ENCODE measurements around the gene TNFRSF25. TPM values are rescaled to one million over a fixed set of nuclear protein-coding genes. Genes with fewer than 3 reads are reported as not detected.

TNFRSF25 gene, protein sequence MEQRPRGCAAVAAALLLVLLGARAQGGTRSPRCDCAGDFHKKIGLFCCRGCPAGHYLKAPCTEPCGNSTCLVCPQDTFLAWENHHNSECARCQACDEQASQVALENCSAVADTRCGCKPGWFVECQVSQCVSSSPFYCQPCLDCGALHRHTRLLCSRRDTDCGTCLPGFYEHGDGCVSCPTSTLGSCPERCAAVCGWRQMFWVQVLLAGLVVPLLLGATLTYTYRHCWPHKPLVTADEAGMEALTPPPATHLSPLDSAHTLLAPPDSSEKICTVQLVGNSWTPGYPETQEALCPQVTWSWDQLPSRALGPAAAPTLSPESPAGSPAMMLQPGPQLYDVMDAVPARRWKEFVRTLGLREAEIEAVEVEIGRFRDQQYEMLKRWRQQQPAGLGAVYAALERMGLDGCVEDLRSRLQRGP
- polyA plus RNA-seq (2011; rRNA removed) (0.65 and 0.85 TPM in 2 replicates), polyA plus RNA-seq (2017; fragmentation: RNase III; extraction: RNeasy Plus Mini Kit Qiagen cat#74134 plus additional on column Dnase treatment) (3.0 to 4.5 TPM (median 3.4 TPM) in 3 replicates), polyA minus RNA-seq (2011; rRNA and poly(A)+ RNA removed) (0.04 and 0.83 TPM in 2 replicates)
- 2.1 and 2.6 TPM in 2 replicates for polyA plus RNA-seq (2012; cell fraction: cytosol; rRNA removed)
- 23.2 and 24.6 TPM in 2 replicates for polyA plus RNA-seq (2012; cell fraction: nucleus; rRNA removed)

DNA sequence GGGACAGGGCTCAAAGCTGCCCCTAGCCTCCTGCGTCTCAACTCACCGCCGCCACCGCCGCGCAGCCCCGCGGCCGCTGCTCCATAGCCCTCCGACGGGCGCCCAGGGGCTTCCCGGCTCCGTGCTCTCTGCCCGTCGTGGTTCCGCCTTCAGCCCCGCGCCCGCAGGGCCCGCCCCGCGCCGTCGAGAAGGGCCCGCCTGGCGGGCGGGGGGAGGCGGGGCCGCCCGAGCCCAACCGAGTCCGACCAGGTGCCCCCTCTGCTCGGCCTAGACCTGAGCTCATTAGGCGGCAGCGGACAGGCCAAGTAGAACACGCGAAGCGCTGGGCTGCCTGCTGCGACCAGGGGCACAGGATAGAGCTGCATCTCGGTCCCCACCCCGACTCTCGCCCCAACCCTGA lies at the start of gene TNFRSF25:
Gene TNFRSF25, minus strand, starts transcription at position 151 of the 400 bp plus-strand sequence. Its CDS starts 66 bp downstream, at position 85.
- H3K4me3 ChIP-seq: no peak within 1 kb of the TSS

DNA sequence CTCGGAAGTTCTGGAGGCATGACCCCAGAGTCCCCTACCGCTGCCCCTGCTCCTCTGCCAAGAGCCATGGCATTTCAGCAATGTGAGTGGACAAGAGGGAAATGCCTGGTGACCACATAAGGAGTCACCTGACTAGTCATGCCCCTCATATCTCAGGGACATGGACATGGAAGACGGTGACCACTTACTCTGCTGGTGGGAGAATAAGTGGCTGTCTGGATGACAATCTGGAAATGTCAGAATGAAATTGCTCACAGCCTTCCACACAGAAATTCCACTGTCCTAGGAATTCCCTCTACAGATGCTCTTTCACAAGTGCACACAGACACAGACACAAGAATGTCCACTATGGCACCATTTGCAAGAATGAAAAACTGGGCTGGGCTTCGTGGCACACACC lies 49.8 kb upstream of the TNFRSF25 start:
- POLR2A ChIA-PET: no interaction called here
- no peak for ATAC-seq
- DNase-seq (ENCODE audit: low read depth in 1 of 2, low spot score in 1 of 2): no peak
- H3K9me3 ChIP-seq: no peaks in the 10 kb centered on the region
- no peak overlapping the region for H3K4me2 ChIP-seq
- FAIRE-seq: no peak
- no peak overlapping the region for H3K27ac ChIP-seq
- WGBS (ENCODE audit: missing lambda C conversion rate): 65% methylated on average over 4 of the region's 4 CpGs
- H3K4me1 ChIP-seq: no peaks in the 10 kb centered on the region
- TF ChIP-seq, protein P1, sequence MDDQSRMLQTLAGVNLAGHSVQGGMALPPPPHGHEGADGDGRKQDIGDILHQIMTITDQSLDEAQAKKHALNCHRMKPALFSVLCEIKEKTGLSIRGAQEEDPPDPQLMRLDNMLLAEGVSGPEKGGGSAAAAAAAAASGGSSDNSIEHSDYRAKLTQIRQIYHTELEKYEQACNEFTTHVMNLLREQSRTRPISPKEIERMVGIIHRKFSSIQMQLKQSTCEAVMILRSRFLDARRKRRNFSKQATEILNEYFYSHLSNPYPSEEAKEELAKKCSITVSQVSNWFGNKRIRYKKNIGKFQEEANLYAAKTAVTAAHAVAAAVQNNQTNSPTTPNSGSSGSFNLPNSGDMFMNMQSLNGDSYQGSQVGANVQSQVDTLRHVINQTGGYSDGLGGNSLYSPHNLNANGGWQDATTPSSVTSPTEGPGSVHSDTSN (IDR thresholded peaks at IDR 0.05): no peak
- no peak for TF ChIP-seq BHLHE40 (IDR thresholded peaks at IDR 0.05; ENCODE audit: low read depth, low read length)
- no peak for TF ChIP-seq MAZ (IDR thresholded peaks at IDR 0.05; ENCODE audit: borderline replicate concordance, low read depth, low read length)
- no peak for TF ChIP-seq RNF2 (IDR thresholded peaks at IDR 0.05; ENCODE audit: borderline replicate concordance, low read depth)
- no peak for TF ChIP-seq NPAS2 (CRISPR knock-in tag; IDR thresholded peaks at IDR 0.05; ENCODE audit: borderline replicate concordance)
- no peak for TF ChIP-seq JUN (IDR thresholded peaks at IDR 0.05)
- no peak for TF ChIP-seq TP53 (CRISPR knock-in tag; IDR thresholded peaks at IDR 0.05)
- TF ChIP-seq KDM1A (IDR thresholded peaks at IDR 0.05; ENCODE audit: low read depth): no peak
- TF ChIP-seq FOXS1 (CRISPR knock-in tag; IDR thresholded peaks at IDR 0.05): no peak
- TF ChIP-seq, protein P2, sequence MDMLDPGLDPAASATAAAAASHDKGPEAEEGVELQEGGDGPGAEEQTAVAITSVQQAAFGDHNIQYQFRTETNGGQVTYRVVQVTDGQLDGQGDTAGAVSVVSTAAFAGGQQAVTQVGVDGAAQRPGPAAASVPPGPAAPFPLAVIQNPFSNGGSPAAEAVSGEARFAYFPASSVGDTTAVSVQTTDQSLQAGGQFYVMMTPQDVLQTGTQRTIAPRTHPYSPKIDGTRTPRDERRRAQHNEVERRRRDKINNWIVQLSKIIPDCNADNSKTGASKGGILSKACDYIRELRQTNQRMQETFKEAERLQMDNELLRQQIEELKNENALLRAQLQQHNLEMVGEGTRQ (IDR thresholded peaks at IDR 0.05): no peak
- TF ChIP-seq TFCP2L1 (CRISPR knock-in tag; IDR thresholded peaks at IDR 0.05): no peak
- TF ChIP-seq ESRRA (IDR thresholded peaks at IDR 0.05; ENCODE audit: borderline replicate concordance, low read length): no peak
- no peak for TF ChIP-seq GATA3 (IDR thresholded peaks at IDR 0.05; ENCODE audit: borderline replicate concordance)
- no peak for TF ChIP-seq KDM5A (IDR thresholded peaks at IDR 0.05)
- TF ChIP-seq, protein P3, sequence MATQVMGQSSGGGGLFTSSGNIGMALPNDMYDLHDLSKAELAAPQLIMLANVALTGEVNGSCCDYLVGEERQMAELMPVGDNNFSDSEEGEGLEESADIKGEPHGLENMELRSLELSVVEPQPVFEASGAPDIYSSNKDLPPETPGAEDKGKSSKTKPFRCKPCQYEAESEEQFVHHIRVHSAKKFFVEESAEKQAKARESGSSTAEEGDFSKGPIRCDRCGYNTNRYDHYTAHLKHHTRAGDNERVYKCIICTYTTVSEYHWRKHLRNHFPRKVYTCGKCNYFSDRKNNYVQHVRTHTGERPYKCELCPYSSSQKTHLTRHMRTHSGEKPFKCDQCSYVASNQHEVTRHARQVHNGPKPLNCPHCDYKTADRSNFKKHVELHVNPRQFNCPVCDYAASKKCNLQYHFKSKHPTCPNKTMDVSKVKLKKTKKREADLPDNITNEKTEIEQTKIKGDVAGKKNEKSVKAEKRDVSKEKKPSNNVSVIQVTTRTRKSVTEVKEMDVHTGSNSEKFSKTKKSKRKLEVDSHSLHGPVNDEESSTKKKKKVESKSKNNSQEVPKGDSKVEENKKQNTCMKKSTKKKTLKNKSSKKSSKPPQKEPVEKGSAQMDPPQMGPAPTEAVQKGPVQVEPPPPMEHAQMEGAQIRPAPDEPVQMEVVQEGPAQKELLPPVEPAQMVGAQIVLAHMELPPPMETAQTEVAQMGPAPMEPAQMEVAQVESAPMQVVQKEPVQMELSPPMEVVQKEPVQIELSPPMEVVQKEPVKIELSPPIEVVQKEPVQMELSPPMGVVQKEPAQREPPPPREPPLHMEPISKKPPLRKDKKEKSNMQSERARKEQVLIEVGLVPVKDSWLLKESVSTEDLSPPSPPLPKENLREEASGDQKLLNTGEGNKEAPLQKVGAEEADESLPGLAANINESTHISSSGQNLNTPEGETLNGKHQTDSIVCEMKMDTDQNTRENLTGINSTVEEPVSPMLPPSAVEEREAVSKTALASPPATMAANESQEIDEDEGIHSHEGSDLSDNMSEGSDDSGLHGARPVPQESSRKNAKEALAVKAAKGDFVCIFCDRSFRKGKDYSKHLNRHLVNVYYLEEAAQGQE (IDR thresholded peaks at IDR 0.05): no peak
- TF ChIP-seq EHF (CRISPR knock-in tag; IDR thresholded peaks at IDR 0.05): no peak
- TF ChIP-seq, protein P4, sequence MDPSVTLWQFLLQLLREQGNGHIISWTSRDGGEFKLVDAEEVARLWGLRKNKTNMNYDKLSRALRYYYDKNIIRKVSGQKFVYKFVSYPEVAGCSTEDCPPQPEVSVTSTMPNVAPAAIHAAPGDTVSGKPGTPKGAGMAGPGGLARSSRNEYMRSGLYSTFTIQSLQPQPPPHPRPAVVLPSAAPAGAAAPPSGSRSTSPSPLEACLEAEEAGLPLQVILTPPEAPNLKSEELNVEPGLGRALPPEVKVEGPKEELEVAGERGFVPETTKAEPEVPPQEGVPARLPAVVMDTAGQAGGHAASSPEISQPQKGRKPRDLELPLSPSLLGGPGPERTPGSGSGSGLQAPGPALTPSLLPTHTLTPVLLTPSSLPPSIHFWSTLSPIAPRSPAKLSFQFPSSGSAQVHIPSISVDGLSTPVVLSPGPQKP (IDR thresholded peaks at IDR 0.05; ENCODE audit: low read depth, low read length): no peak
- CTCF ChIA-PET: no interaction called here
- H3K4me3 ChIP-seq: no peak overlapping the region

More for the DNA sequence above, at the start of gene TNFRSF25:
- no peak within 1 kb of the TSS for H3K27ac ChIP-seq
- no peak within 1 kb of the TSS for H3K4me2 ChIP-seq
- ChIA-PET POLR2A (no interaction called here), CTCF (interaction anchor here (1.1 to 3.2 kb wide), 5 partner anchors 10 to 119 kb away, joined by 3 to 11 read pairs (median 5); no protein-coding TSS in a partner anchor)
- no peak for TF ChIP-seq POLR2AphosphoS2 (conservative IDR thresholded peaks at IDR 0.05; ENCODE audit: low read length)
- no peak for TF ChIP-seq ESRRA (IDR thresholded peaks at IDR 0.05; ENCODE audit: borderline replicate concordance, low read length)
- TF ChIP-seq CBX8 (IDR thresholded peaks at IDR 0.05): no peak
- 96% methylated on average over 8 of the region's 43 CpGs for WGBS (ENCODE audit: missing lambda C conversion rate)
- no peak for DNase-seq (ENCODE audit: low read depth in 1 of 2, low spot score in 1 of 2)
- H3K4me1 ChIP-seq: no peaks in the 10 kb centered on the region; the same call in 2 of the 3 replicates
- no peak for FAIRE-seq
- H3K9me3 ChIP-seq: no peaks in the 10 kb centered on the region
- ATAC-seq: no peak
